GM12892 (cell line): ENCODE results near the gene RPS25.
"Not testable (repeated sequence)": the region's sequence is repeated elsewhere in the genome, so short reads cannot be mapped to it uniquely, and the experiment has no call there.

Source experiments
- DNase-seq: peaks from one replicate; pipeline ENCODE4 v3.0.0; 2011; ENCODE audit not compliant: insufficient read length
- FAIRE-seq: peaks from 2 replicates; lab custom pipeline; 2011; peaks lifted over from hg19 to GRCh38; lab: Jason Lieb, UNC
- POLR2A ChIP-seq: IDR thresholded peaks from 2 replicates; pipeline ENCODE4 v1.6.1; 2011; ENCODE audit warnings: low read depth, low read length, control low read depth
- POLR2AphosphoS5 ChIP-seq: IDR thresholded peaks from 2 replicates; pipeline ENCODE4 v1.6.1; 2011; ENCODE audit warnings: low read depth, low read length, control low read depth
- TAF1 ChIP-seq: IDR thresholded peaks from 2 replicates; pipeline ENCODE4 v1.6.1; 2011; ENCODE audit warnings: low read depth, mild to moderate bottlenecking, control low read depth, low read length, borderline replicate concordance

Gene RPS25

DNA sequence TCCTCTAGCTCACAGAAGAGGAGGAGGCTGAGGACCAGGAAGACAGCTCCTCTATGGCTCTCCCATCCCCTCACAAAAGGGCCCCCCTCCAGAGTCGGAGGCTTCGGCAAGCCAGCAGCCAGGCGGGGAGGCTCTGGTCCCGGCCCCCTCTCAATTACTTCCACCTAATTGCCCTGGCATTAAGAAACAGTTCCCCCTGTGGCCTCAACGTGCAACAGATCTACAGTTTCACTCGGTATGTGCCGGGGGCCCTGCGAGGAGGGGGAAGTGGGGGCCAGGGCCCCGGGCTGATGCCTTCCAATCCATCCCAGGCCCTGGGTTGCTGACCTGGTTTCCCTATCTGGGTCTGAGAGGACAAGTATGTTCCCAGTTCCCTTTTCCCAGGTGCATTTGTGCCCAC is 38.7 kb downstream of the RPS25 start:
- DNase-seq (no peak), FAIRE-seq (no peak)
- TF ChIP-seq TAF1 (no peak), POLR2A (no peak), POLR2AphosphoS5 (no peak)

GRCh38 chr11:118975771-118976709 is 42.1 kb downstream of the RPS25 start:
- DNase-seq (no peak), FAIRE-seq (no peak)
- TF ChIP-seq POLR2A (no peak), POLR2AphosphoS5 (no peak), TAF1 (no peak)

- no peak for TF ChIP-seq TAF1
- no peak for TF ChIP-seq POLR2AphosphoS5
- no peak for TF ChIP-seq POLR2A
- DNase-seq (no peak), FAIRE-seq (no peak)
Observed at GRCh38 chr11:118973985-118974384, 44.2 kb downstream of the RPS25 start.

DNA sequence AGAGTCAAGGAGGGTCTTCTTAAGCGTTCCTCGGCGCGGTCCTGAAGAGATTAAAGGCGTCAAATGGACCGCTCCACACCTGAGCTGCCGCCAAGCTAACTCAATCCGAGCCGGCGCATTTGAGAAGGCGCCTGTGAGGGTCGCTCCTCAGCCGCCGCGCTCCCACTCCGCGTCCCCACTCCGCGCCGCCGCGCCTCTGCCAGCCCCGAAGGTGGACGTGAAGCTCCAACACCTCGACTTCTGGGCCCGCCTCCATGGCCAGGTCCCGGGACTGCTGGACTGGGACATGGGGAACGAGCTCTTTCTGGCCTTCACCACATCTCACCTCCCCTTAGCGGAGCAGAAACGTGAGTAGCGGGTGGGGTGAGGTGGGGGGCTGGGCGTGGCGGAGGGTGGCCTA is 46.5 kb downstream of the RPS25 start, which contains the start of gene FOXR1:
Gene FOXR1, plus strand, starts transcription at position 116 of the 400 bp plus-strand sequence. Its CDS starts 171 bp downstream, at position 287.
- TF ChIP-seq POLR2A (no peak), TAF1 (no peak), POLR2AphosphoS5 (no peak)
- FAIRE-seq (no peak), DNase-seq (no peak)

GRCh38 chr11:118969508-118969907 is 48.6 kb downstream of the RPS25 start:
- not testable (repeated sequence) for FAIRE-seq

More at GRCh38 chr11:118969508-118969907, 48.6 kb downstream of the RPS25 start:
- not testable (repeated sequence) for DNase-seq
